GM23338 (cell line): ENCODE data around the gene MYRFL. TPM values are rescaled to one million over a fixed set of nuclear protein-coding genes. Genes with fewer than 3 reads are reported as not detected.

Experiments used
- ATAC-seq: fragments of 200-7000 bp; cut with Tn5 transposase; 3 replicates; pipeline ENCODE4 v1.9.1; 2020
- DNase-seq: peaks from one replicate; pipeline ENCODE4 v3.0.0-alpha.2; 2015; ENCODE audit warnings: low spot score
- H2AFZ ChIP-seq: fragments of 200-600 bp; sonication (generic); 2 replicates; pipeline ENCODE4 v1.8.0; 2016; ENCODE audit warnings: antibody characterized with exemption, mild to moderate bottlenecking, moderate library complexity
- H3F3A ChIP-seq: fragments of 200-600 bp; sonication (generic); replicated peaks from 2 replicates; pipeline ENCODE4 v1.8.0; 2017; ENCODE audit warnings: antibody characterized with exemption, mixed run types, low read depth
- H3K27ac ChIP-seq: fragments of 200-600 bp; sonication (generic); 2 replicates; pipeline ENCODE4 v1.6.1; 2016; ENCODE audit warnings: low read depth
- H3K27me3 ChIP-seq: fragments of 200-600 bp; sonication (generic); 2 replicates; pipeline ENCODE4 v1.8.0; 2016; ENCODE audit warnings: mild to moderate bottlenecking, mixed run types, moderate library complexity; ENCODE audit not compliant: insufficient read depth
- H3K36me3 ChIP-seq: fragments of 200-600 bp; sonication (generic); 2 replicates; pipeline ENCODE4 v1.8.0; 2016; ENCODE audit warnings: mild to moderate bottlenecking; ENCODE audit not compliant: insufficient read depth
- H3K4me1 ChIP-seq: fragments of 200-600 bp; sonication (generic); 2 replicates; pipeline ENCODE4 v1.8.0; 2016; ENCODE audit warnings: mild to moderate bottlenecking, moderate library complexity; ENCODE audit not compliant: insufficient read depth
- H3K4me2 ChIP-seq: fragments of 200-600 bp; sonication (generic); 2 replicates; pipeline ENCODE4 v1.7.1; 2017; ENCODE audit warnings: mixed run types
- H3K4me3 ChIP-seq: fragments of 200-600 bp; sonication (generic); 2 replicates; pipeline ENCODE4 v1.6.1; 2016; ENCODE audit warnings: mixed run types
- H3K79me2 ChIP-seq: fragments of 200-600 bp; sonication (generic); replicated peaks from 2 replicates; pipeline ENCODE4 v1.8.0; 2017; ENCODE audit warnings: mild to moderate bottlenecking; ENCODE audit not compliant: insufficient read depth
- H3K9me2 ChIP-seq: fragments of 200-600 bp; sonication (generic); 2 replicates; pipeline ENCODE4 v1.8.0; 2017; ENCODE audit not compliant: insufficient read depth
- H4K20me1 ChIP-seq: fragments of 200-600 bp; sonication (generic); replicated peaks from 2 replicates; pipeline ENCODE4 v1.8.0; 2017; ENCODE audit warnings: mild to moderate bottlenecking; ENCODE audit not compliant: insufficient read depth
- H3K27ac Mint-ChIP-seq: 2 replicates; pipeline ENCODE4 v1.8.0; 2020; ENCODE audit warnings: inconsistent platforms, mild to moderate bottlenecking, moderate library complexity, mixed read lengths
- H3K27me3 Mint-ChIP-seq: 3 replicates; pipeline ENCODE4 v1.8.0; 2022; ENCODE audit warnings: low read depth, mild to moderate bottlenecking, moderate library complexity, mixed read lengths, inconsistent platforms; ENCODE audit not compliant: insufficient read depth, poor library complexity
- H3K36me3 Mint-ChIP-seq: 3 replicates; pipeline ENCODE4 v1.8.0; 2021; ENCODE audit warnings: low read depth, mild to moderate bottlenecking, inconsistent platforms, moderate library complexity, mixed read lengths
- H3K4me1 Mint-ChIP-seq: 3 replicates; pipeline ENCODE4 v1.8.0; 2020; ENCODE audit warnings: mild to moderate bottlenecking, inconsistent platforms, mixed read lengths
- H3K4me3 Mint-ChIP-seq: 3 replicates; pipeline ENCODE4 v1.8.0; 2021; ENCODE audit warnings: moderate library complexity, mild to moderate bottlenecking, inconsistent platforms, mixed read lengths
- H3K9me3 Mint-ChIP-seq: 3 replicates; pipeline ENCODE4 v1.8.0; 2020; ENCODE audit warnings: moderate library complexity, mild to moderate bottlenecking, inconsistent platforms, mixed read lengths
- CREB1 ChIP-seq: fragments of 250-450 bp; sonication (Bioruptor Pico); IDR thresholded peaks from 2 replicates; pipeline ENCODE4 v1.5.0; 2020; ENCODE audit warnings: low read depth, mild to moderate bottlenecking, moderate library complexity
- CTCF ChIP-seq, 2 experiments: fragments of 200-600 bp in 1 of 2; sonication (generic) in 1 of 2; conservative IDR thresholded peaks; 2 replicates each; pipeline versions ENCODE4 v1.5.1 to v1.6.1; 2016 to 2017; ENCODE audit warnings: antibody characterized with exemption in 2 of 2, low read depth in 2 of 2, mild to moderate bottlenecking in 2 of 2, moderate library complexity in 1 of 2
- EZH2phosphoT487 ChIP-seq: fragments of 200-600 bp; sonication (generic); IDR thresholded peaks from one replicate; pipeline ENCODE4 v1.8.1; 2018; ENCODE audit warnings: antibody characterized with exemption; ENCODE audit not compliant: unreplicated experiment
- JUNB ChIP-seq: IDR thresholded peaks from one replicate; pipeline ENCODE4 v1.6.1; 2016; ENCODE audit warnings: antibody characterized with exemption; ENCODE audit not compliant: unreplicated experiment
- POLR2AphosphoS5 ChIP-seq: IDR thresholded peaks from 2 replicates; pipeline ENCODE4 v1.6.1; 2016; ENCODE audit warnings: antibody characterized with exemption, low read depth
- polyA plus RNA-seq: library from polyadenylated mRNA; unstranded; fragments of >200 nt; fragmentation: Nextera tagmentation; extraction: Ambion mirVana; gene quantifications from 2 replicates; pipeline ENCODE4 v1.2.1, GENCODE V29; 2016
- total RNA-seq: library from RNA; depleted of rRNA; stranded (reverse); fragments of >200 nt; shearing (Covaris generic); gene quantifications from 2 replicates; pipeline ENCODE4 v1.2.3, GENCODE V29; 2014
- TF ChIP-seq, protein P1 (sequence below): fragments of 250-450 bp; sonication (Bioruptor Pico); IDR thresholded peaks from 2 replicates; pipeline ENCODE4 v1.5.0; 2020; ENCODE audit warnings: mild to moderate bottlenecking, moderate library complexity

MYRFL gene
- total and polyA plus RNA-seq, 2 experiments from 2014 or later, result 2.3 to 2.8 TPM

DNA sequence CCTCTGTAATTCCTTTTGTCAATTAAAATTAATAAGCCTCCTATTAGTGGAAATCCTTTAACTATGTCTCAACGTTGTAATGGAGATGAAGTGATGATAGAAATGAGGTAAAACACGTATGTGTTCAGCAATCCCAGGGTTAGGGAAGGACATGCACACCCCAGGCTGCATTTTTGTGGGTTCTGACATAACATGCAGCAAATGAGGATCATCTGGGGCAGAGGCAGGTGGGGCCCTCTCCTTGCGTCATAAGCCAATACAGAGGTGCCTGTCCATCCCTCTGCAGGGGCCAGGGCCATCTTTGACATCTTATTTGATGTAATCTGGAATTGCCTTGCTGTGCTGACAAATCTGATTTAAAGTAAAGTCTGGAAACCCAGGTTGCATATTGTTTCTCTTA, 73.2 kb downstream of the MYRFL start (continued):
- TF ChIP-seq, protein P1, sequence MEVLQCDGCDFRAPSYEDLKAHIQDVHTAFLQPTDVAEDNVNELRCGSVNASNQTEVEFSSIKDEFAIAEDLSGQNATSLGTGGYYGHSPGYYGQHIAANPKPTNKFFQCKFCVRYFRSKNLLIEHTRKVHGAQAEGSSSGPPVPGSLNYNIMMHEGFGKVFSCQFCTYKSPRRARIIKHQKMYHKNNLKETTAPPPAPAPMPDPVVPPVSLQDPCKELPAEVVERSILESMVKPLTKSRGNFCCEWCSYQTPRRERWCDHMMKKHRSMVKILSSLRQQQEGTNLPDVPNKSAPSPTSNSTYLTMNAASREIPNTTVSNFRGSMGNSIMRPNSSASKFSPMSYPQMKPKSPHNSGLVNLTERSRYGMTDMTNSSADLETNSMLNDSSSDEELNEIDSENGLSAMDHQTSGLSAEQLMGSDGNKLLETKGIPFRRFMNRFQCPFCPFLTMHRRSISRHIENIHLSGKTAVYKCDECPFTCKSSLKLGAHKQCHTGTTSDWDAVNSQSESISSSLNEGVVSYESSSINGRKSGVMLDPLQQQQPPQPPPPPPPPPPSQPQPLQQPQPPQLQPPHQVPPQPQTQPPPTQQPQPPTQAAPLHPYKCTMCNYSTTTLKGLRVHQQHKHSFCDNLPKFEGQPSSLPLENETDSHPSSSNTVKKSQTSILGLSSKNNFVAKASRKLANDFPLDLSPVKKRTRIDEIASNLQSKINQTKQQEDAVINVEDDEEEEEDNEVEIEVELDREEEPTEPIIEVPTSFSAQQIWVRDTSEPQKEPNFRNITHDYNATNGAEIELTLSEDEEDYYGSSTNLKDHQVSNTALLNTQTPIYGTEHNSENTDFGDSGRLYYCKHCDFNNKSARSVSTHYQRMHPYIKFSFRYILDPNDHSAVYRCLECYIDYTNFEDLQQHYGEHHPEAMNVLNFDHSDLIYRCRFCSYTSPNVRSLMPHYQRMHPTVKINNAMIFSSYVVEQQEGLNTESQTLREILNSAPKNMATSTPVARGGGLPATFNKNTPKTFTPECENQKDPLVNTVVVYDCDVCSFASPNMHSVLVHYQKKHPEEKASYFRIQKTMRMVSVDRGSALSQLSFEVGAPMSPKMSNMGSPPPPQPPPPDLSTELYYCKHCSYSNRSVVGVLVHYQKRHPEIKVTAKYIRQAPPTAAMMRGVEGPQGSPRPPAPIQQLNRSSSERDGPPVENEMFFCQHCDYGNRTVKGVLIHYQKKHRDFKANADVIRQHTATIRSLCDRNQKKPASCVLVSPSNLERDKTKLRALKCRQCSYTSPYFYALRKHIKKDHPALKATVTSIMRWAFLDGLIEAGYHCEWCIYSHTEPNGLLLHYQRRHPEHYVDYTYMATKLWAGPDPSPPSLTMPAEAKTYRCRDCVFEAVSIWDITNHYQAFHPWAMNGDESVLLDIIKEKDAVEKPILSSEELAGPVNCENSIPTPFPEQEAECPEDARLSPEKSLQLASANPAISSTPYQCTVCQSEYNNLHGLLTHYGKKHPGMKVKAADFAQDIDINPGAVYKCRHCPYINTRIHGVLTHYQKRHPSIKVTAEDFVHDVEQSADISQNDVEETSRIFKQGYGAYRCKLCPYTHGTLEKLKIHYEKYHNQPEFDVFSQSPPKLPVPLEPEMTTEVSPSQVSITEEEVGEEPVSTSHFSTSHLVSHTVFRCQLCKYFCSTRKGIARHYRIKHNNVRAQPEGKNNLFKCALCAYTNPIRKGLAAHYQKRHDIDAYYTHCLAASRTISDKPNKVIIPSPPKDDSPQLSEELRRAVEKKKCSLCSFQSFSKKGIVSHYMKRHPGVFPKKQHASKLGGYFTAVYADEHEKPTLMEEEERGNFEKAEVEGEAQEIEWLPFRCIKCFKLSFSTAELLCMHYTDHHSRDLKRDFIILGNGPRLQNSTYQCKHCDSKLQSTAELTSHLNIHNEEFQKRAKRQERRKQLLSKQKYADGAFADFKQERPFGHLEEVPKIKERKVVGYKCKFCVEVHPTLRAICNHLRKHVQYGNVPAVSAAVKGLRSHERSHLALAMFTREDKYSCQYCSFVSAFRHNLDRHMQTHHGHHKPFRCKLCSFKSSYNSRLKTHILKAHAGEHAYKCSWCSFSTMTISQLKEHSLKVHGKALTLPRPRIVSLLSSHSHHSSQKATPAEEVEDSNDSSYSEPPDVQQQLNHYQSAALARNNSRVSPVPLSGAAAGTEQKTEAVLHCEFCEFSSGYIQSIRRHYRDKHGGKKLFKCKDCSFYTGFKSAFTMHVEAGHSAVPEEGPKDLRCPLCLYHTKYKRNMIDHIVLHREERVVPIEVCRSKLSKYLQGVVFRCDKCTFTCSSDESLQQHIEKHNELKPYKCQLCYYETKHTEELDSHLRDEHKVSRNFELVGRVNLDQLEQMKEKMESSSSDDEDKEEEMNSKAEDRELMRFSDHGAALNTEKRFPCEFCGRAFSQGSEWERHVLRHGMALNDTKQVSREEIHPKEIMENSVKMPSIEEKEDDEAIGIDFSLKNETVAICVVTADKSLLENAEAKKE (CRISPR knock-in tag), result no peak
- no peak for TF ChIP-seq JUNB

- Histone ChIP-seq H3K4me1 (peaks cover 29% of the 10 kb centered on the region), H3F3A (no peaks in the 10 kb centered on the region), H4K20me1 (no peaks in the 10 kb centered on the region), H2AFZ (no peak overlapping the region), H3K27me3 (no peaks in the 10 kb centered on the region), H3K79me2 (no peaks in the 10 kb centered on the region), H3K4me3 (no peak overlapping the region), H3K4me2 (no peak overlapping the region), H3K9me2 (no peaks in the 10 kb centered on the region), H3K27ac (no peak overlapping the region), H3K36me3 (no peaks in the 10 kb centered on the region)
- H3K9me3 Mint-ChIP-seq, result no peaks in the 10 kb centered on the region
- no peak overlapping the region for H3K4me3 Mint-ChIP-seq
- H3K4me1 Mint-ChIP-seq, result peaks cover 45% of the 10 kb centered on the region
- ATAC-seq (peak; percentile 11), DNase-seq (peak; percentile 94)
- no peak for TF ChIP-seq POLR2AphosphoS5
- TF ChIP-seq CTCF (conservative IDR thresholded peaks at IDR 0.05; ENCODE audit: low read depth in 2 of 2), result peak; percentile 87 to 97
- TF ChIP-seq CREB1 (CRISPR knock-in tag), result no peak
- TF ChIP-seq EZH2phosphoT487, result no peak
- TF ChIP-seq, protein P1 (CRISPR knock-in tag), result no peak
- H3K27me3 Mint-ChIP-seq, result no peaks in the 10 kb centered on the region
- no peaks in the 10 kb centered on the region; the same call in 2 of the 3 replicates for H3K36me3 Mint-ChIP-seq
- no peak overlapping the region for H3K27ac Mint-ChIP-seq
These were observed 75.7 kb downstream of the MYRFL start for GRCh38 chr12:69900720-69901131.
